Measurements from ENCODE around the gene MKRN2.

MKRN2 gene

GRCh38 chr3:12584083-12584482, 27.2 kb downstream of the MKRN2 start:
- no peak for TF ChIP-seq CTCF (IDR thresholded peaks at IDR 0.05)

GRCh38 chr3:12585181-12585580, 28.3 kb downstream of the MKRN2 start:
- TF ChIP-seq CTCF (IDR thresholded peaks at IDR 0.05), result no peak

- no peak for TF ChIP-seq CTCF (IDR thresholded peaks at IDR 0.05)
Measured at GRCh38 chr3:12585970-12586369, 29.1 kb downstream of the MKRN2 start.

GRCh38 chr3:12586403-12586802, 29.5 kb downstream of the MKRN2 start:
- TF ChIP-seq CTCF (IDR thresholded peaks at IDR 0.05), result no peak

GRCh38 chr3:12588039-12589009, 31.4 kb downstream of the MKRN2 start:
- TF ChIP-seq CTCF (IDR thresholded peaks at IDR 0.05), result no peak

- TF ChIP-seq CTCF (IDR thresholded peaks at IDR 0.05), result no peak
Measured at GRCh38 chr3:12590096-12590495, 33.2 kb downstream of the MKRN2 start.

GRCh38 chr3:12591456-12591855, 34.6 kb downstream of the MKRN2 start:
- TF ChIP-seq CTCF (IDR thresholded peaks at IDR 0.05), result no peak
